A673 (cell line): ENCODE measurements around the gene KLHDC4. TPM values are rescaled to one million over a fixed set of nuclear protein-coding genes. Genes with fewer than 3 reads are reported as not detected.

Source experiments
- BruUV-seq: library from RNA; stranded (reverse); fragments of 400-500 nt; replicated peaks from 2 replicates; lab custom pipeline; 2021; lab: Mats Ljungman, UMichigan
- CTCF ChIA-PET: fragments of 300-600 bp; sonication (Branson Sonifier 250); formaldehyde crosslinking; loops from one replicate; lab custom pipeline; 2022; ENCODE audit warnings: antibody characterized with exemption; lab: Charles Lee
- POLR2A ChIA-PET: fragments of 300-600 bp; sonication (Branson Sonifier 250); formaldehyde crosslinking; loops from one replicate; lab custom pipeline; 2022; ENCODE audit warnings: antibody characterized with exemption; ENCODE audit not compliant: low non-redundant PET; lab: Charles Lee
- DNase-seq: peaks from one replicate; pipeline ENCODE4 v3.0.0-alpha.2; 2015; ENCODE audit warnings: low spot score
- H3K27ac ChIP-seq: fragments of 200-600 bp; sonication (generic); 2 replicates; pipeline ENCODE4 v1.5.1; 2016; ENCODE audit warnings: mixed run types, low read depth, mild to moderate bottlenecking, mixed read lengths, antibody characterized with exemption, low read length; ENCODE audit not compliant: poor library complexity, severe bottlenecking
- H3K27me3 ChIP-seq: fragments of 200-600 bp; sonication (generic); replicated peaks from 2 replicates; pipeline ENCODE4 v1.6.1; 2017; ENCODE audit warnings: mixed run types, low read depth, mild to moderate bottlenecking, mixed read lengths, antibody characterized with exemption, low read length; ENCODE audit not compliant: insufficient read depth, poor library complexity
- H3K36me3 ChIP-seq: fragments of 200-600 bp; sonication (generic); 2 replicates; pipeline ENCODE4 v1.6.1; 2016; ENCODE audit warnings: mixed run types, mild to moderate bottlenecking, mixed read lengths, antibody characterized with exemption, low read length; ENCODE audit not compliant: insufficient read depth, poor library complexity, severe bottlenecking
- H3K4me1 ChIP-seq: fragments of 200-600 bp; sonication (generic); 2 replicates; pipeline ENCODE4 v1.6.1; 2017; ENCODE audit warnings: mixed run types, mild to moderate bottlenecking, mixed read lengths, antibody characterized with exemption, low read length; ENCODE audit not compliant: insufficient read depth, poor library complexity, severe bottlenecking
- H3K4me3 ChIP-seq: fragments of 200-600 bp; sonication (generic); 2 replicates; pipeline ENCODE4 v1.5.1; 2016; ENCODE audit warnings: low read depth, mixed run types, mild to moderate bottlenecking, mixed read lengths, low read length; ENCODE audit not compliant: poor library complexity, severe bottlenecking
- H3K9me3 ChIP-seq: fragments of 200-600 bp; sonication (generic); 2 replicates; pipeline ENCODE4 v1.6.1; 2016; ENCODE audit warnings: mixed run types, low read depth, mild to moderate bottlenecking, mixed read lengths, antibody characterized with exemption, low read length; ENCODE audit not compliant: poor library complexity, severe bottlenecking
- CTCF ChIP-seq: fragments of 300-800, 200-600 bp; sonication (generic); conservative IDR thresholded peaks from 2 replicates; pipeline ENCODE4 v1.5.1; 2017; ENCODE audit warnings: low read depth, mild to moderate bottlenecking, antibody characterized with exemption, low read length, moderate library complexity, mixed read lengths
- EZH2 ChIP-seq: fragments of 200-600 bp; sonication (generic); IDR thresholded peaks from 2 replicates; pipeline ENCODE4 v1.6.1; 2017; ENCODE audit warnings: borderline replicate concordance, low read depth, mild to moderate bottlenecking, mixed read lengths, antibody characterized with exemption, low read length; ENCODE audit not compliant: poor library complexity, severe bottlenecking
- intact Hi-C: fragments of 100-400 bp; cut with micrococcal nuclease; formaldehyde crosslinking; loops from one replicate; pipeline ENCODE4 v1.10.0; 2022; ENCODE audit not compliant: unreplicated experiment
- total RNA-seq: library from RNA; stranded (reverse); gene quantifications from 2 replicates; pipeline ENCODE4 v1.2.3, GENCODE V29; 2021

Gene KLHDC4
- total RNA-seq, 1 experiment from 2014 or later, result 86.6 TPM

DNA sequence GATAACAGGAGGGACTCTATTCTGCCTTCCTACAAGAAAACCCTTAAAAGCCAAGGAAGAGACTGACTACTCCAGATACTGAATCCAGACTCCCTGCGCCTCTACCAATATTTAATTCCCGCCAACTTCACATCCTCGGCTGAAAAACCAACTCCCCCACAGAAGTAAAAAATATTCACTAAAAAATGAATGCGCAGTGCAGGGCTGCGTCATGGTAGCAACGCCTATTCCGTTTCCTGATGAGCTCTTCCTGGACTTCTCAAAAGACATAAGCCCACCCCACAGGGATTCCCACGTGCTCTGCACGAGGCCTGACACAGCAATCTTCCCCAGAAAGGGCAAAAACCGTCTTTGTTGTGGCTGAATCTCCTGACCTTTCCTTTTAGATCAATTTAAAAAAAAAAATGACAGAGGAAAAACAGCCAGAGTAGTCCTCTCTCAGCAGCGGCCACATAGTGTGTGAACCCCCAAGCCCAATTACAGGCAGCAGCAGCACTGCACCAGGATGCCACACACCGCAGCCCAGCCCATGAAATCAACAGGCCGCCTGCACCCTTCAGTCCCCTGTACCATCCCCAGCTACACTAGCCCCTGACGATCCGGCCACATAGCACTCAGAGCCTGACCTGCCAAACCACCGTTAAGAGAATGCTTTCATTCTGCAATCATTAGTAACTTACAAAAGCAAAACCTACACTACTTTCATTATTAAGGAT is 23.9 kb downstream of the KLHDC4 start:
- POLR2A ChIA-PET, result no interaction called here
- Histone ChIP-seq H3K9me3 (no peaks in the 10 kb centered on the region), H3K4me1 (peaks cover 6% of the 10 kb centered on the region), H3K27ac (no peak overlapping the region), H3K36me3 (peaks cover 22% of the 10 kb centered on the region), H3K27me3 (no peaks in the 10 kb centered on the region), H3K4me3 (no peak overlapping the region)
- intact Hi-C loops, result no loop called here
- no TSS peak for BruUV-seq
- DNase-seq, result no peak
- TF ChIP-seq EZH2, result no peak
- TF ChIP-seq CTCF, result no peak
- CTCF ChIA-PET, result no interaction called here

- BruUV-seq, result no TSS peak
- intact Hi-C loops, result no loop called here
- H3K4me1 ChIP-seq, result peaks cover 6% of the 10 kb centered on the region
- no peaks in the 10 kb centered on the region for H3K9me3 ChIP-seq
- CTCF ChIA-PET, result no interaction called here
- DNase-seq, result no peak
- TF ChIP-seq CTCF, result no peak
- H3K27me3 ChIP-seq, result no peaks in the 10 kb centered on the region
- peaks cover 18% of the 10 kb centered on the region for H3K36me3 ChIP-seq
- no peak overlapping the region for H3K27ac ChIP-seq
- POLR2A ChIA-PET, result no interaction called here
- no peak overlapping the region for H3K4me3 ChIP-seq
Measured at GRCh38 chr16:87740909-87741424, 24.8 kb downstream of the KLHDC4 start.

DNA sequence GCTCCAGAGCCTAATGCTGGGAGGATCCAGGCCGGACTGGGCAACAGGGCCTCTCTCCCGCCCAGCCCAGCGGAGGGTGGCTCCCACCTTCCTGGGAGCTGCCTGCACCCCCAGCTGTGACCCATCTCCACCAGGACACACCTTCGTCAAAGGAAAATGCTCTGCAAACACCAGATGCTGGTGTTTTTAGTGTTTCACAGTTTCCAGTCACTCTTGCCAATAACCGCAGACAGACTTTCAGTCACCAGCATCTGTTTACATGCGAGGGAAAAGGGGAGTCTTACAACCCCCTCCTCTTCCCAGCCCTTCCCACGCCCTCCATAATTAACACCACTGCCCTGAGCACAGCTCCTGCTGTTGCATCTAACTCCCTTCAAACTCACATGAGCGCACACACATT is 25.3 kb downstream of the KLHDC4 start:
- ChIA-PET CTCF (no interaction called here), POLR2A (no interaction called here)
- peaks cover 6% of the 10 kb centered on the region for H3K4me1 ChIP-seq
- TF ChIP-seq EZH2 (no peak), CTCF (no peak)
- H3K4me3 ChIP-seq, result no peak overlapping the region
- no peaks in the 10 kb centered on the region for H3K9me3 ChIP-seq
- no peak for DNase-seq
- no peak overlapping the region for H3K27ac ChIP-seq
- no peaks in the 10 kb centered on the region for H3K27me3 ChIP-seq
- BruUV-seq, result no TSS peak
- intact Hi-C loops, result no loop called here
- H3K36me3 ChIP-seq, result peaks cover 18% of the 10 kb centered on the region
